GM12875 (cell line): ENCODE data around the gene DHCR7.

Experiments
- H3K4me3 ChIP-seq: one replicate; pipeline ENCODE4 v1.5.1; 2011; ENCODE audit warnings: low read depth, low read length, control low read depth
- TF ChIP-seq, protein P1 (sequence below): IDR thresholded peaks from 2 replicates; pipeline ENCODE4 v1.5.1; 2011; ENCODE audit warnings: low read depth, mild to moderate bottlenecking, control low read depth, inconsistent platforms, low read length, moderate library complexity, borderline replicate concordance; ENCODE audit not compliant: insufficient read depth

Gene DHCR7

DNA sequence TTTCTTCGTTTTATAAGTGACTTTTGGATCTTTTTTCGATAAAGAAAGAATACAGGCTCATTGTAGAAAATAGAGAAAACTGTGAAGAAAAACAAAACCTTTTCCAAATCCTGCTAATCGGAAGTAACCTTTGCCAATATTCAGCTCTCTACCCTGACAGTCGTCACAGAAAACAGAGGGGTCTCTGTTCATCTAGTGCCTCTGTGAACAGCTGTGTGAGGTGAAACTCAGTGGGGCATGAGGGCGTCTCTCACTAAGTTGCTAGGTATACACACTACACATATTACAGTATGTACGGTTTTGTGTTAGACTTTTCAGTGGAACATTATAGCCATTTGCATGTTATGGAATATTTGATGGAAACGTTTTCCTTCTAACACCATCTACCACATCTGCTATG lies 39.4 kb downstream of the DHCR7 start:
- TF ChIP-seq, protein P1, sequence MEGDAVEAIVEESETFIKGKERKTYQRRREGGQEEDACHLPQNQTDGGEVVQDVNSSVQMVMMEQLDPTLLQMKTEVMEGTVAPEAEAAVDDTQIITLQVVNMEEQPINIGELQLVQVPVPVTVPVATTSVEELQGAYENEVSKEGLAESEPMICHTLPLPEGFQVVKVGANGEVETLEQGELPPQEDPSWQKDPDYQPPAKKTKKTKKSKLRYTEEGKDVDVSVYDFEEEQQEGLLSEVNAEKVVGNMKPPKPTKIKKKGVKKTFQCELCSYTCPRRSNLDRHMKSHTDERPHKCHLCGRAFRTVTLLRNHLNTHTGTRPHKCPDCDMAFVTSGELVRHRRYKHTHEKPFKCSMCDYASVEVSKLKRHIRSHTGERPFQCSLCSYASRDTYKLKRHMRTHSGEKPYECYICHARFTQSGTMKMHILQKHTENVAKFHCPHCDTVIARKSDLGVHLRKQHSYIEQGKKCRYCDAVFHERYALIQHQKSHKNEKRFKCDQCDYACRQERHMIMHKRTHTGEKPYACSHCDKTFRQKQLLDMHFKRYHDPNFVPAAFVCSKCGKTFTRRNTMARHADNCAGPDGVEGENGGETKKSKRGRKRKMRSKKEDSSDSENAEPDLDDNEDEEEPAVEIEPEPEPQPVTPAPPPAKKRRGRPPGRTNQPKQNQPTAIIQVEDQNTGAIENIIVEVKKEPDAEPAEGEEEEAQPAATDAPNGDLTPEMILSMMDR = no peak
- no peak overlapping the region for H3K4me3 ChIP-seq

DNA sequence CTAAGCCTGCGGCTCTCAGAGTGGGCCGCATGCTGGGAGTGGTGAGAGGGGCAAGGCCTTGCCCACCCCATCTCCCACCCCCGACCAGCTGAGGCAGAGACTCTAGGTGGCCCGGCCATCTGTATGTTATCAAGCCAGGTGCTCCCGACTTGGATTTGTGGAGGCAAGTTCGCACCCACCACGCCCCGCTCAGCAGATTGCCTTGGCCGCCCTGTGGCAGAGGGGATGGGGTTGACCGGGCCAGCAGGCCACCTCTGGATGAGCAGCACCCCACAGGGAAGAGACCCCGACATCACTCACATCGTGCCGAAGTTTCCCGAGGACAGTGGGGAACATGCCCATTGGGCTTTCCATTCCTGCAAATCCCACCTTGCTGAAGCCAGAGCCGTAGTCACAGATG lies 40.8 kb downstream of the DHCR7 start:
- TF ChIP-seq, protein P1 = no peak

DNA sequence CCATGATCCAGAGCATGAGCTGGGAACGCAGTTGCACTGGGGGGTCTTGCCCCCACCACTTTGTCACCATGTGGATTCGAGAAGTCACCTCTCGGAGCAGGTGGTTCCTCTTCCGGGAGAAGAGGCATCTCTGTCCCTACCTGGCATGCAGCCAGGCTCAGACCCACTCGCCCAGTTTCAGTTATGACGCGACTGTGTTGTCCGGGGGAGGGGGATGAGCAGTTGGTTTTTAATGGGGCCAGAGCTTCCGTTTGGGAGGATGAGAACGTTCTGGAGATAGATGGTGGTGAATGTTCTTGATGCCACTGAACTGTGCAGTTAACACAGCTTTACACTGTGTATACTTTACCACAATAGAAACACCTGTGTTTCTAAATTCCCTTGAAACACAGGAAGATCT lies 41.5 kb downstream of the DHCR7 start:
- TF ChIP-seq, protein P1 = no peak
- H3K4me3 ChIP-seq = no peak overlapping the region

More for the DNA sequence above, 40.8 kb downstream of the DHCR7 start:
- no peak overlapping the region for H3K4me3 ChIP-seq

DNA sequence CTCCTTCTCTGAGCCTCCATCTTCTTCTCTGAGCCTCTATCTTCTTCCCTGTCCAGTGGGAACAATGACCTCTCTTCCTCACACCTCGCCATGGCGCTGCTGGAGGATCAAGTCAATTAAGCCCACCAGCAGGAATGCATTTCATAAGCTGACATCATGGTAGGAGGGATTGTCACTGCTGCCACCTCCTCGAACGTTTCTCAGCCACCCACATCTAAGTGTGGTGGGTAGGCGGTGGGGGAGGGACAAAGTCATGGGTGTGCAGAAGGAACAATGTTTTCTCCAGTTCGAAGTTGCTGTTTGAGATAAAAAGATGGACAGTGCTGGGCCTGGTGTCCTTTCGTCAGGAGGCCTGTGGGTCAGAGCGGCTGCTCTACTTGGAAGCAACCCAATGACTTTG lies 44.0 kb downstream of the DHCR7 start:
- TF ChIP-seq, protein P1 = no peak

DNA sequence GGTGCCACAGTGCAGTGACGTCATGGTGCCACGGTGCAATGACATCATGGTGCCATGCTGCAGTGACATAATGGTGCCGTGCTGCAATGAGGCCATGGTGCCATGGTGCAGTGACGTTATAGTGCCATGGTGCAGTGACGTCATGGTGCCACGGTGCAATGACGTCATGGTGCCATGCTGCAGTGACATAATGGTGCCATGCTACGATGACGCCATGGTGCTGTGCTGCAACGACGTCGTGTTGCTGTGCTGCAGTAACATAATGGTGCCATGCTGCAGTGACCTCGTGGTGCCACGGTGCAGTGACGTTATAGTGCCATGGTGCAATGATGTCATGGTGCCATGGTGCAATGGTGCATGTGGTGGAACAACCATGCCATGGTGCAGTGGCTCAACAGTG lies 45.3 kb downstream of the DHCR7 start:
- no peak overlapping the region for H3K4me3 ChIP-seq
- TF ChIP-seq, protein P1 = no peak

More for the DNA sequence above, 44.0 kb downstream of the DHCR7 start:
- H3K4me3 ChIP-seq = no peak overlapping the region

DNA sequence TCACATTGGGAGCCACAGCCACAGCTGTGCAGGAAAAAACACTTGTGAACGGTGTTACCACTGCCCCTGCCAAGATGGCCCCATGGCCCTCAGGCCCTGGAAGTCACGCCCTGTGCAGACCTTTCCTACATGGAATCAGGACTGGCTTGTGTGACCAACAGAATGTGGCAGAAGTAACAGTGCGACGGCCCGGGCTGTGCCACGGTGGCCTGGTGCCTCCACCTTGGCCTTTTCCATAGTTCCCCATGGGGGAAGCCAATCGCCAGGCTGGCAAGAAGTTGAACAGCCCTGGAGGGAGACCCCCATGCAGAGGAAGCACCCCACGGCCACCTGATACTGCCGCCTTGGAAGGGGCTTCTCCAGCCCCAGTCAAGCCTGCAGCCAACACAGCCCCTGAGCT lies 48.0 kb downstream of the DHCR7 start:
- TF ChIP-seq, protein P1 = no peak
- H3K4me3 ChIP-seq = no peak overlapping the region

DNA sequence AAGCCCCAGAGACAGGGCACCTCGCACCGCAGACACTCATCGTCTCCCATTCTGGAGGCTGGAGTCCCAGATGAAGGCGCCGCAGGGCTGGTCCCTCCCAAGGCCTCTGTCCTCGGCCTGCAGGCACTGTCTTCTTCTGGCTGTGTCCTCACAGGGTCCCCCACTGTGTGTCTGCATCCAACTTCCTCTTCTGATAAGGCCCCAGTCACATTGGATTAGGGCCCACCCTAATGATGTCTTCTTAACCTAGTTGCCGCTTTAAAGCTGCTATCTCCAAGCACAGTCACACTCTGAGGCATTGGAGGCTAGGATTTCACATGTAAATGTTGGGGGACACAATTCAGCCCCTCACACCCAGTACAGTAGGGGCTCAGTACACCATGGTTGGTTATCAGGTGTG lies 48.9 kb downstream of the DHCR7 start:
- no peak overlapping the region for H3K4me3 ChIP-seq
- TF ChIP-seq, protein P1 = no peak
